WTC11 (cell line): ENCODE measurements around the gene NEUROD2. TPM values are rescaled to one million over a fixed set of nuclear protein-coding genes. Genes with fewer than 3 reads are reported as not detected.
A peak's percentile ranks its signal among the peaks of the same experiment; 100 is the strongest.

Experiments used
- ATAC-seq: fragments of 200-7000 bp; cut with Tn5 transposase; 2 replicates; pipeline ENCODE4 v1.10.0; 2021; ENCODE audit warnings: mild to moderate bottlenecking, moderate library complexity
- CTCF ChIA-PET: fragments of 300-600 bp; sonication (Branson Sonifier 250); formaldehyde crosslinking; loops from one replicate; lab custom pipeline; 2021; ENCODE audit warnings: antibody characterized with exemption; lab: Charles Lee
- POLR2A ChIA-PET: fragments of 350-600 bp; sonication (Branson Sonifier 250); formaldehyde crosslinking; loops from one replicate; lab custom pipeline; 2021; ENCODE audit warnings: antibody characterized with exemption; lab: Charles Lee
- DNase-seq: peaks from one replicate; pipeline ENCODE4 v3.0.0; 2021; ENCODE audit warnings: low spot score
- H3K27ac Mint-ChIP-seq: 2 replicates; pipeline ENCODE4 v1.8.0; 2021; ENCODE audit warnings: mixed read lengths
- H3K27me3 Mint-ChIP-seq: 2 replicates; pipeline ENCODE4 v1.8.0; 2021; ENCODE audit warnings: low read depth, mild to moderate bottlenecking, moderate library complexity, mixed read lengths
- H3K36me3 Mint-ChIP-seq: 2 replicates; pipeline ENCODE4 v1.8.0; 2021; ENCODE audit warnings: mixed read lengths
- H3K4me1 Mint-ChIP-seq: 2 replicates; pipeline ENCODE4 v1.8.0; 2022; ENCODE audit warnings: mixed read lengths
- H3K4me3 Mint-ChIP-seq: 2 replicates; pipeline ENCODE4 v1.8.0; 2021; ENCODE audit warnings: mild to moderate bottlenecking, moderate library complexity, mixed read lengths
- H3K9me3 Mint-ChIP-seq: 2 replicates; pipeline ENCODE4 v1.8.0; 2021; ENCODE audit warnings: mixed read lengths
- AR ChIP-seq: fragments of 250-450 bp; sonication (Bioruptor Pico); IDR thresholded peaks from 2 replicates; pipeline ENCODE4 v1.9.0; 2021; ENCODE audit warnings: mild to moderate bottlenecking
- ATF1 ChIP-seq: sonication (generic); formaldehyde crosslinking; IDR thresholded peaks from 2 replicates; pipeline ENCODE4 v1.8.1; 2023; ENCODE audit warnings: mild to moderate bottlenecking, moderate library complexity, missing genetic modification reagents
- CDX4 ChIP-seq: fragments of 250-450 bp; sonication (Bioruptor Pico); IDR thresholded peaks from 2 replicates; pipeline ENCODE4 v1.9.0; 2021; ENCODE audit warnings: moderate library complexity, mild to moderate bottlenecking, inconsistent platforms, borderline replicate concordance
- ESRRA ChIP-seq: sonication (generic); formaldehyde crosslinking; IDR thresholded peaks from 2 replicates; pipeline ENCODE4 v1.8.1; 2022; ENCODE audit warnings: mild to moderate bottlenecking, missing genetic modification reagents, borderline replicate concordance
- FOXJ3 ChIP-seq: sonication (generic); formaldehyde crosslinking; IDR thresholded peaks from 2 replicates; pipeline ENCODE4 v1.9.0; 2021; ENCODE audit warnings: missing genetic modification reagents, mild to moderate bottlenecking, borderline replicate concordance
- GRHL2 ChIP-seq: fragments of 250-450 bp; sonication (Bioruptor Pico); IDR thresholded peaks from 2 replicates; pipeline ENCODE4 v1.8.0; 2022; ENCODE audit warnings: mild to moderate bottlenecking, moderate library complexity; ENCODE audit not compliant: insufficient replicate concordance, severe bottlenecking
- GTF2I ChIP-seq: fragments of 250-450 bp; sonication (Bioruptor Pico); conservative IDR thresholded peaks from 2 replicates; pipeline ENCODE4 v1.4.0; 2021; ENCODE audit warnings: mild to moderate bottlenecking
- IRF2 ChIP-seq: sonication (generic); formaldehyde crosslinking; IDR thresholded peaks from 2 replicates; pipeline ENCODE4 v1.8.0; 2022; ENCODE audit warnings: low read depth, missing genetic modification reagents, borderline replicate concordance
- NR1H2 ChIP-seq: sonication (generic); formaldehyde crosslinking; IDR thresholded peaks from 2 replicates; pipeline ENCODE4 v1.9.0; 2021; ENCODE audit warnings: mild to moderate bottlenecking, moderate library complexity, missing genetic modification reagents
- NR2C2 ChIP-seq: sonication (generic); formaldehyde crosslinking; IDR thresholded peaks from 2 replicates; pipeline ENCODE4 v1.8.0; 2022; ENCODE audit warnings: mild to moderate bottlenecking, missing genetic modification reagents
- RORB ChIP-seq: fragments of 250-450 bp; sonication (Bioruptor Pico); IDR thresholded peaks from 2 replicates; pipeline ENCODE4 v1.9.0; 2021; ENCODE audit warnings: mild to moderate bottlenecking
- TCF7 ChIP-seq: sonication (generic); formaldehyde crosslinking; IDR thresholded peaks from 2 replicates; pipeline ENCODE4 v1.8.0; 2022; ENCODE audit warnings: mild to moderate bottlenecking, low read depth, missing genetic modification reagents, moderate library complexity
- TEAD4 ChIP-seq: sonication (generic); formaldehyde crosslinking; IDR thresholded peaks from 2 replicates; pipeline ENCODE4 v1.8.0; 2022; ENCODE audit warnings: mild to moderate bottlenecking, missing genetic modification reagents
- TP53 ChIP-seq: sonication (generic); formaldehyde crosslinking; IDR thresholded peaks from 2 replicates; pipeline ENCODE4 v1.8.1; 2023; ENCODE audit warnings: mild to moderate bottlenecking, missing genetic modification reagents
- ZBTB21 ChIP-seq: sonication (generic); formaldehyde crosslinking; IDR thresholded peaks from 2 replicates; pipeline ENCODE4 v1.8.1; 2023; ENCODE audit warnings: mild to moderate bottlenecking, missing genetic modification reagents, borderline replicate concordance
- ZNF219 ChIP-seq: sonication (generic); formaldehyde crosslinking; IDR thresholded peaks from 2 replicates; pipeline ENCODE4 v1.8.0; 2023; ENCODE audit warnings: missing genetic modification reagents, mild to moderate bottlenecking, borderline replicate concordance
- ZNF263 ChIP-seq: sonication (generic); formaldehyde crosslinking; IDR thresholded peaks from 2 replicates; pipeline ENCODE4 v1.8.1; 2022; ENCODE audit warnings: low read depth, mild to moderate bottlenecking, moderate library complexity, missing genetic modification reagents
- ZNF512 ChIP-seq: sonication (generic); formaldehyde crosslinking; IDR thresholded peaks from 2 replicates; pipeline ENCODE4 v1.8.1; 2022; ENCODE audit warnings: missing genetic modification reagents, borderline replicate concordance
- total RNA-seq: library from RNA; stranded (reverse); gene quantifications from 3 replicates; pipeline ENCODE4 v1.2.3, GENCODE V29; 2021
- TF ChIP-seq, protein P1 (sequence below): sonication (generic); formaldehyde crosslinking; conservative IDR thresholded peaks from 2 replicates; pipeline ENCODE4 v1.8.1; 2022; ENCODE audit warnings: mild to moderate bottlenecking, missing genetic modification reagents
- TF ChIP-seq, protein P2 (sequence below): sonication (generic); formaldehyde crosslinking; IDR thresholded peaks from 2 replicates; pipeline ENCODE4 v1.8.1; 2022; ENCODE audit warnings: low read depth, mild to moderate bottlenecking, moderate library complexity, missing genetic modification reagents, borderline replicate concordance
- TF ChIP-seq, protein P3 (sequence below): fragments of 250-450 bp; sonication (Bioruptor Pico); IDR thresholded peaks from 2 replicates; pipeline ENCODE4 v1.9.0; 2021; ENCODE audit warnings: mild to moderate bottlenecking
- TF ChIP-seq, protein P4 (sequence below): fragments of 250-450 bp; sonication (Bioruptor Pico); IDR thresholded peaks from 2 replicates; pipeline ENCODE4 v2.1.2; 2022; ENCODE audit warnings: mild to moderate bottlenecking, moderate library complexity
- TF ChIP-seq, protein P5 (sequence below): sonication (generic); formaldehyde crosslinking; IDR thresholded peaks from 2 replicates; pipeline ENCODE4 v1.8.1; 2022; ENCODE audit warnings: mild to moderate bottlenecking, missing genetic modification reagents, moderate library complexity, borderline replicate concordance

Gene NEUROD2
- total RNA-seq, 1 experiment from 2014 or later, result not detected

GRCh38 chr17:39619786-39620101, 12.0 kb upstream of the NEUROD2 start (continued):
- TF ChIP-seq, protein P1, sequence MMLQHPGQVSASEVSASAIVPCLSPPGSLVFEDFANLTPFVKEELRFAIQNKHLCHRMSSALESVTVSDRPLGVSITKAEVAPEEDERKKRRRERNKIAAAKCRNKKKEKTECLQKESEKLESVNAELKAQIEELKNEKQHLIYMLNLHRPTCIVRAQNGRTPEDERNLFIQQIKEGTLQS (CRISPR knock-in tag), result no peak
- no peak for TF ChIP-seq CDX4
- no peak for TF ChIP-seq NR2C2 (CRISPR knock-in tag)
- TF ChIP-seq AR, result no peak
- no peak for TF ChIP-seq ATF1 (CRISPR knock-in tag)
- TF ChIP-seq, protein P2, sequence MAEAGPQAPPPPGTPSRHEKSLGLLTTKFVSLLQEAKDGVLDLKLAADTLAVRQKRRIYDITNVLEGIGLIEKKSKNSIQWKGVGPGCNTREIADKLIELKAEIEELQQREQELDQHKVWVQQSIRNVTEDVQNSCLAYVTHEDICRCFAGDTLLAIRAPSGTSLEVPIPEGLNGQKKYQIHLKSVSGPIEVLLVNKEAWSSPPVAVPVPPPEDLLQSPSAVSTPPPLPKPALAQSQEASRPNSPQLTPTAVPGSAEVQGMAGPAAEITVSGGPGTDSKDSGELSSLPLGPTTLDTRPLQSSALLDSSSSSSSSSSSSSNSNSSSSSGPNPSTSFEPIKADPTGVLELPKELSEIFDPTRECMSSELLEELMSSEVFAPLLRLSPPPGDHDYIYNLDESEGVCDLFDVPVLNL (CRISPR knock-in tag), result no peak
- TF ChIP-seq ZBTB21 (CRISPR knock-in tag), result no peak
- TF ChIP-seq, protein P3, sequence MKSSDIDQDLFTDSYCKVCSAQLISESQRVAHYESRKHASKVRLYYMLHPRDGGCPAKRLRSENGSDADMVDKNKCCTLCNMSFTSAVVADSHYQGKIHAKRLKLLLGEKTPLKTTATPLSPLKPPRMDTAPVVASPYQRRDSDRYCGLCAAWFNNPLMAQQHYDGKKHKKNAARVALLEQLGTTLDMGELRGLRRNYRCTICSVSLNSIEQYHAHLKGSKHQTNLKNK (CRISPR knock-in tag), result no peak
- TF ChIP-seq ZNF219, result no peak
- no peak for TF ChIP-seq TCF7

DNA sequence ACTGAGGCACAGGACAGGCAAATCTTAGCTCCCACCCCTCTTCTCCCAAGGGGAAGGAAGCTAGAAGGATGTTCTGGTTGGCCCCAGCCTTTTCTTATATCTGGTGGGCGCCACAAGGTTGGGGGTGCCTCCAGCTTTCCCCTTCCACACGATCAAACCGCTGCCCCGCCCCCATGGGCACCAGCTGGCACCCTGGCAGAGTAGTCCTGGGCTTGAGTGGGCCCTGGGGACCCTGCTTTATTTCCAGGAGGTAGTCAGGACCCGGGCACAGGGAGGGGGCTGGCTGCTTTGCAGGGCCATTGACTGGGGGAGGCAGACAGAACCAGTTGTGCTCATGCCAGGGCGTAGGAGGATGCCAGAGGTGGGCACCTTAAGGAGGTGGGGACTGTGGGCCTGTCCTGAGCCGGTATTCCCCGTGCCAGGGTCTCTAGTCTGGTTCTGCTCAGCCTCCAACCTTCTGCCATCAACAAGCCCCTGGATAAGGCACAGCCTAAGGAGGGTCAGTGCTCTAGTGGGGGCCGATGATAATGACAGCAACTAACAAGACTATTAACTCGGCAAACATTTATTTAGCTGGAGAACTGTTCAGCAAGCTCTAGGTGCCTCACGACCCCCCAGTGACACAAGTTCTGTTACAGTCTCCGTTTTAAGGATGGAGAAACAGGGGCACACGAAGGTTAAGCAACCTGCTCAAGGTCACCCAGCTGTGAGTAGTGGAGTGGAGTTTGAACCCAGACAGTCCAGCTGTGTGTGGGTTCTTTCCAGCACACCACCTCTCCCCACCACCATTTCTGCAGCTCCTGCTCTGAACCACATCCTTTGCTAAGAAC, 11.5 kb upstream of the NEUROD2 start:
- no peaks in the 10 kb centered on the region for H3K9me3 Mint-ChIP-seq
- no peak overlapping the region for H3K27ac Mint-ChIP-seq
- H3K36me3 Mint-ChIP-seq, result no peaks in the 10 kb centered on the region
- CTCF ChIA-PET, result interaction anchor here (0.6 to 23.6 kb wide), 22 partner anchors 7 to 1226 kb away, joined by 3 to 876 read pairs (median 4); partner anchors contain the start of genes MED1, NEUROD2, PNMT and STARD3
- ATAC-seq (no peak), DNase-seq (no peak)
- H3K4me3 Mint-ChIP-seq, result peak overlapping the region; percentile 79; the same call in 1 of the 2 replicates
- H3K27me3 Mint-ChIP-seq, result peaks cover 82% of the 10 kb centered on the region
- peaks cover 12% of the 10 kb centered on the region for H3K4me1 Mint-ChIP-seq
- POLR2A ChIA-PET, result interaction anchor here (0.8 kb wide), 1 partner anchor 72 kb away, joined by 3 read pairs; no protein-coding TSS in a partner anchor
- no peak for TF ChIP-seq ESRRA (CRISPR knock-in tag)
- TF ChIP-seq FOXJ3, result no peak
- no peak for TF ChIP-seq TP53 (CRISPR knock-in tag)
- no peak for TF ChIP-seq TEAD4 (CRISPR knock-in tag)
- no peak for TF ChIP-seq IRF2 (CRISPR knock-in tag)
- TF ChIP-seq GTF2I (CRISPR knock-in tag), result no peak
- no peak for TF ChIP-seq ZNF512 (CRISPR knock-in tag)
- TF ChIP-seq, protein P4, sequence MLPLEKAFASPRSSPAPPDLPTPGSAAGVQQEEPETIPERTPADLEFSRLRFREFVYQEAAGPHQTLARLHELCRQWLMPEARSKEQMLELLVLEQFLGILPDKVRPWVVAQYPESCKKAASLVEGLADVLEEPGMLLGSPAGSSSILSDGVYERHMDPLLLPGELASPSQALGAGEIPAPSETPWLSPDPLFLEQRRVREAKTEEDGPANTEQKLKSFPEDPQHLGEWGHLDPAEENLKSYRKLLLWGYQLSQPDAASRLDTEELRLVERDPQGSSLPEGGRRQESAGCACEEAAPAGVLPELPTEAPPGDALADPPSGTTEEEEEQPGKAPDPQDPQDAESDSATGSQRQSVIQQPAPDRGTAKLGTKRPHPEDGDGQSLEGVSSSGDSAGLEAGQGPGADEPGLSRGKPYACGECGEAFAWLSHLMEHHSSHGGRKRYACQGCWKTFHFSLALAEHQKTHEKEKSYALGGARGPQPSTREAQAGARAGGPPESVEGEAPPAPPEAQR (CRISPR knock-in tag), result no peak
- TF ChIP-seq, protein P5, sequence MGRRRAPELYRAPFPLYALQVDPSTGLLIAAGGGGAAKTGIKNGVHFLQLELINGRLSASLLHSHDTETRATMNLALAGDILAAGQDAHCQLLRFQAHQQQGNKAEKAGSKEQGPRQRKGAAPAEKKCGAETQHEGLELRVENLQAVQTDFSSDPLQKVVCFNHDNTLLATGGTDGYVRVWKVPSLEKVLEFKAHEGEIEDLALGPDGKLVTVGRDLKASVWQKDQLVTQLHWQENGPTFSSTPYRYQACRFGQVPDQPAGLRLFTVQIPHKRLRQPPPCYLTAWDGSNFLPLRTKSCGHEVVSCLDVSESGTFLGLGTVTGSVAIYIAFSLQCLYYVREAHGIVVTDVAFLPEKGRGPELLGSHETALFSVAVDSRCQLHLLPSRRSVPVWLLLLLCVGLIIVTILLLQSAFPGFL (CRISPR knock-in tag), result no peak
- TF ChIP-seq CDX4, result no peak
- no peak for TF ChIP-seq ZNF263
- no peak for TF ChIP-seq NR1H2 (CRISPR knock-in tag)
- no peak for TF ChIP-seq RORB (CRISPR knock-in tag)
- TF ChIP-seq GRHL2 (CRISPR knock-in tag), result no peak
